Measurements from ENCODE around the gene CDH23. TPM values are rescaled to one million over a fixed set of nuclear protein-coding genes. Genes with fewer than 3 reads are reported as not detected.

CDH23 gene
- total and polyA plus RNA-seq, 10 of the 15 experiments (the other 5 are each of a cell fraction or from before 2014, with no cell fraction given): 0.09 to 0.40 (median 0.15) TPM; not detected in 1

DNA sequence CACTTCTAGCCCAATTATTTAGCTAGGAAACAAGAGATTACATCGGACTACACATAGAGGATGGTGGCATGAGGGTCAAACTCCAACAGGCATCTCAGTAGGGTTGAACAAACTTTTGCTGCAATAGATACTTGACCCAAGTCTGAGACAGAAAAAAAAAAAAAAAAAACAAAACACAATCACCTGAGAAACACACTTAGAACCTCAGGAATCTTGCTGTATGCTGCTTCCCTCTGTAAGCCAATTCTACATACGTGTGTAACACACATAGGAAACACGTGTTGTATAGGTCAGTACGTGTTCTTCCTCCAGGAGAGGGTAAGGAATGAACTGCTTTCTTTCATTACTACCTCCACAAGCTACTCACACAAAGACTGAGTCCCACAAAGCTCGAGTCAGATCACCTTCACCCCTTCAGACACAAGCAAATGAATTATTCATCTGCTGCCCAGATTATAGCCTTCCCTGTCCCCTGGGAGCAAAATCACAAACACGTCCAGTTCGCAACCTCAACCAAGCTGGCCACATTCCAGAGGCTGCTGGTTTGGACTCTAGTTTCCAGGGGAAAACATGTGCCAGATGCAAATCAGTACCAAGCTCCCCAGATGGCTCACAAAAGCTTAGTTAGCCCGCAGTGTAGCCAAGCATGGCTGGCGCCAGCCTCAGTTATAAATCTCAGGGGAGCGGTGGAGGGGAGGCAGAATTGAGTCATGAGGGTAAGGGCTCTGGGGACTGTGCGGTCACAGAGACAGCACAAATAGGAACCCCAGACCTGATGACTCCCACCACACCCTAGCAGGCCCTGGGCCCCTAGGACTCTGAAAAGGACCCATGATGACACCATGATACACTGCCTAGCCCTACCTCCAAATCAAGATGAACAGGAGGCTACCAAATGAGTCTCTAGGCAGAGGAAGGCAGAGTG, 439.2 kb downstream of the CDH23 start (continued):
- TF ChIP-seq, protein P1, sequence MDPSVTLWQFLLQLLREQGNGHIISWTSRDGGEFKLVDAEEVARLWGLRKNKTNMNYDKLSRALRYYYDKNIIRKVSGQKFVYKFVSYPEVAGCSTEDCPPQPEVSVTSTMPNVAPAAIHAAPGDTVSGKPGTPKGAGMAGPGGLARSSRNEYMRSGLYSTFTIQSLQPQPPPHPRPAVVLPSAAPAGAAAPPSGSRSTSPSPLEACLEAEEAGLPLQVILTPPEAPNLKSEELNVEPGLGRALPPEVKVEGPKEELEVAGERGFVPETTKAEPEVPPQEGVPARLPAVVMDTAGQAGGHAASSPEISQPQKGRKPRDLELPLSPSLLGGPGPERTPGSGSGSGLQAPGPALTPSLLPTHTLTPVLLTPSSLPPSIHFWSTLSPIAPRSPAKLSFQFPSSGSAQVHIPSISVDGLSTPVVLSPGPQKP (IDR thresholded peaks at IDR 0.05; ENCODE audit: low read depth, low read length): no peak
- TF ChIP-seq, protein P2, sequence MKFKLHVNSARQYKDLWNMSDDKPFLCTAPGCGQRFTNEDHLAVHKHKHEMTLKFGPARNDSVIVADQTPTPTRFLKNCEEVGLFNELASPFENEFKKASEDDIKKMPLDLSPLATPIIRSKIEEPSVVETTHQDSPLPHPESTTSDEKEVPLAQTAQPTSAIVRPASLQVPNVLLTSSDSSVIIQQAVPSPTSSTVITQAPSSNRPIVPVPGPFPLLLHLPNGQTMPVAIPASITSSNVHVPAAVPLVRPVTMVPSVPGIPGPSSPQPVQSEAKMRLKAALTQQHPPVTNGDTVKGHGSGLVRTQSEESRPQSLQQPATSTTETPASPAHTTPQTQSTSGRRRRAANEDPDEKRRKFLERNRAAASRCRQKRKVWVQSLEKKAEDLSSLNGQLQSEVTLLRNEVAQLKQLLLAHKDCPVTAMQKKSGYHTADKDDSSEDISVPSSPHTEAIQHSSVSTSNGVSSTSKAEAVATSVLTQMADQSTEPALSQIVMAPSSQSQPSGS (IDR thresholded peaks at IDR 0.05; ENCODE audit: low read length): peak; percentile 94
- TF ChIP-seq SRF (IDR thresholded peaks at IDR 0.05; ENCODE audit: low read depth in 2 of 2, low read length in 2 of 2): 0 out of 4 replicates have a peak, but pooled peaks of 1 of the 2 experiments have one; percentile 47
- no peak for TF ChIP-seq KAT2A (conservative IDR thresholded peaks at IDR 0.05; ENCODE audit: control insufficient read depth, low read depth, low read length)
- peak; percentile 76 for TF ChIP-seq SP1 (IDR thresholded peaks at IDR 0.05; ENCODE audit: low read depth, low read length)
- TF ChIP-seq ATF7 (IDR thresholded peaks at IDR 0.05; ENCODE audit: low read depth): peak; percentile 90
- peak; percentile 60; the same call in 1 of the 2 replicates for TF ChIP-seq BMI1 (IDR thresholded peaks at IDR 0.05; ENCODE audit: borderline replicate concordance)
- TF ChIP-seq, protein P3, sequence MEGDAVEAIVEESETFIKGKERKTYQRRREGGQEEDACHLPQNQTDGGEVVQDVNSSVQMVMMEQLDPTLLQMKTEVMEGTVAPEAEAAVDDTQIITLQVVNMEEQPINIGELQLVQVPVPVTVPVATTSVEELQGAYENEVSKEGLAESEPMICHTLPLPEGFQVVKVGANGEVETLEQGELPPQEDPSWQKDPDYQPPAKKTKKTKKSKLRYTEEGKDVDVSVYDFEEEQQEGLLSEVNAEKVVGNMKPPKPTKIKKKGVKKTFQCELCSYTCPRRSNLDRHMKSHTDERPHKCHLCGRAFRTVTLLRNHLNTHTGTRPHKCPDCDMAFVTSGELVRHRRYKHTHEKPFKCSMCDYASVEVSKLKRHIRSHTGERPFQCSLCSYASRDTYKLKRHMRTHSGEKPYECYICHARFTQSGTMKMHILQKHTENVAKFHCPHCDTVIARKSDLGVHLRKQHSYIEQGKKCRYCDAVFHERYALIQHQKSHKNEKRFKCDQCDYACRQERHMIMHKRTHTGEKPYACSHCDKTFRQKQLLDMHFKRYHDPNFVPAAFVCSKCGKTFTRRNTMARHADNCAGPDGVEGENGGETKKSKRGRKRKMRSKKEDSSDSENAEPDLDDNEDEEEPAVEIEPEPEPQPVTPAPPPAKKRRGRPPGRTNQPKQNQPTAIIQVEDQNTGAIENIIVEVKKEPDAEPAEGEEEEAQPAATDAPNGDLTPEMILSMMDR (IDR thresholded peaks at IDR 0.05 in 2 of 3, conservative IDR thresholded peaks at IDR 0.05 in 1 of 3; ENCODE audit: control insufficient read depth in 2 of 3, extremely low read depth in 1 of 3, insufficient read depth in 1 of 3, low read depth in 3 of 3, low read length in 3 of 3): no peak
- TF ChIP-seq SREBF1 (IDR thresholded peaks at IDR 0.05; ENCODE audit: low read length): 0 out of 2 replicates have a peak, but pooled peaks have one; percentile 62
- peak; percentile 82 for TF ChIP-seq CHD2 (IDR thresholded peaks at IDR 0.05; ENCODE audit: borderline replicate concordance, low read depth, low read length)
- peak; percentile 91 for TF ChIP-seq JUND (IDR thresholded peaks at IDR 0.05; ENCODE audit: low read depth, low read length)
- peak; percentile 100 for TF ChIP-seq MEF2B (IDR thresholded peaks at IDR 0.05; ENCODE audit: partially characterized antibody, poor library complexity, severe bottlenecking)
- peak; percentile 89 for TF ChIP-seq PML (IDR thresholded peaks at IDR 0.05; ENCODE audit: low read length)
- no peak for TF ChIP-seq SUPT20H (IDR thresholded peaks at IDR 0.05; ENCODE audit: borderline replicate concordance, control insufficient read depth, low read depth, low read length)
- peak; percentile 97 for TF ChIP-seq TBL1XR1 (IDR thresholded peaks at IDR 0.05; ENCODE audit: low read depth, low read length)
- peak; percentile 98 for TF ChIP-seq CBFB (IDR thresholded peaks at IDR 0.05; ENCODE audit: low read depth)
- 0 out of 2 replicates have a peak, but pooled peaks have one; percentile 25 for TF ChIP-seq WRNIP1 (IDR thresholded peaks at IDR 0.05; ENCODE audit: borderline replicate concordance, low read depth, low read length)
- TF ChIP-seq SMAD1 (IDR thresholded peaks at IDR 0.05; ENCODE audit: low read depth, partially characterized antibody): peak; percentile 50
- peak; percentile 90 for TF ChIP-seq CBX5 (IDR thresholded peaks at IDR 0.05; ENCODE audit: low read depth)
- TF ChIP-seq ZNF217 (IDR thresholded peaks at IDR 0.05): peak; percentile 97
- peak; percentile 78; the same call in 1 of the 2 replicates for TF ChIP-seq TCF3 (IDR thresholded peaks at IDR 0.05; ENCODE audit: borderline replicate concordance, insufficient read depth, low read depth, low read length)
- TF ChIP-seq NFIC (IDR thresholded peaks at IDR 0.05; ENCODE audit: low read depth, low read length): peak; percentile 97
- peak; percentile 30; the same call in 1 of the 2 replicates for TF ChIP-seq TAF1 (IDR thresholded peaks at IDR 0.05; ENCODE audit: borderline replicate concordance, low read depth, low read length)
- TF ChIP-seq MTA2 (IDR thresholded peaks at IDR 0.05; ENCODE audit: low read depth): peak; percentile 92
- no peak for TF ChIP-seq RAD51 (IDR thresholded peaks at IDR 0.05)
- TF ChIP-seq EP300 (IDR thresholded peaks at IDR 0.05; ENCODE audit: borderline replicate concordance in 1 of 2, control insufficient read depth in 1 of 2, low read depth in 2 of 2, low read length in 2 of 2): peak; percentile 87 to 93

All from GM12878 (cell line).